ENCODE results near the gene ZNF736.
"Not testable (repeated sequence)": the region's sequence is repeated elsewhere in the genome, so short reads cannot be mapped to it uniquely, and the experiment has no call there.

Gene ZNF736

GRCh38 chr7:64294701-64295420 is 18.9 kb upstream of the ZNF736 start:
- no peaks in the 10 kb centered on the region for H3K36me3 ChIP-seq (ENCODE audit: insufficient read depth, low read length)
- no peak overlapping the region for H3K4me3 ChIP-seq (ENCODE audit: low read depth, low read length, poor library complexity, severe bottlenecking)
- no peaks in the 10 kb centered on the region for H4K20me1 ChIP-seq (ENCODE audit: insufficient read depth, low read length)
- H3K27me3 ChIP-seq (ENCODE audit: insufficient read depth, low read length): no peaks in the 10 kb centered on the region
- H3K27ac ChIP-seq (ENCODE audit: low read depth, low read length, poor library complexity, severe bottlenecking): no peak overlapping the region
- no peaks in the 10 kb centered on the region for H3F3A ChIP-seq (ENCODE audit: insufficient read depth, low read length)
- no peaks in the 10 kb centered on the region for H3K9me2 ChIP-seq (ENCODE audit: low read depth, low read length)
- no peaks in the 10 kb centered on the region for H3K4me1 ChIP-seq (ENCODE audit: insufficient read depth, low read length, severe bottlenecking)
- TF ChIP-seq EZH2 (IDR thresholded peaks at IDR 0.05; ENCODE audit: borderline replicate concordance, low read length): no peak
- TF ChIP-seq, protein P1, sequence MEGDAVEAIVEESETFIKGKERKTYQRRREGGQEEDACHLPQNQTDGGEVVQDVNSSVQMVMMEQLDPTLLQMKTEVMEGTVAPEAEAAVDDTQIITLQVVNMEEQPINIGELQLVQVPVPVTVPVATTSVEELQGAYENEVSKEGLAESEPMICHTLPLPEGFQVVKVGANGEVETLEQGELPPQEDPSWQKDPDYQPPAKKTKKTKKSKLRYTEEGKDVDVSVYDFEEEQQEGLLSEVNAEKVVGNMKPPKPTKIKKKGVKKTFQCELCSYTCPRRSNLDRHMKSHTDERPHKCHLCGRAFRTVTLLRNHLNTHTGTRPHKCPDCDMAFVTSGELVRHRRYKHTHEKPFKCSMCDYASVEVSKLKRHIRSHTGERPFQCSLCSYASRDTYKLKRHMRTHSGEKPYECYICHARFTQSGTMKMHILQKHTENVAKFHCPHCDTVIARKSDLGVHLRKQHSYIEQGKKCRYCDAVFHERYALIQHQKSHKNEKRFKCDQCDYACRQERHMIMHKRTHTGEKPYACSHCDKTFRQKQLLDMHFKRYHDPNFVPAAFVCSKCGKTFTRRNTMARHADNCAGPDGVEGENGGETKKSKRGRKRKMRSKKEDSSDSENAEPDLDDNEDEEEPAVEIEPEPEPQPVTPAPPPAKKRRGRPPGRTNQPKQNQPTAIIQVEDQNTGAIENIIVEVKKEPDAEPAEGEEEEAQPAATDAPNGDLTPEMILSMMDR (IDR thresholded peaks at IDR 0.05; ENCODE audit: low read length): no peak
- no peaks in the 10 kb centered on the region for H3K79me2 ChIP-seq (ENCODE audit: insufficient read depth, low read length)
- H3K9me3 ChIP-seq (ENCODE audit: low read length): 0 out of 2 replicates have a peak, but pooled peaks cover 3% of the 10 kb centered on the region
- no peak overlapping the region for H3K4me2 ChIP-seq (ENCODE audit: low read length)
- no peak overlapping the region for H2AFZ ChIP-seq (ENCODE audit: low read length)
- no peak overlapping the region for H3K9ac ChIP-seq (ENCODE audit: low read length)

DNA sequence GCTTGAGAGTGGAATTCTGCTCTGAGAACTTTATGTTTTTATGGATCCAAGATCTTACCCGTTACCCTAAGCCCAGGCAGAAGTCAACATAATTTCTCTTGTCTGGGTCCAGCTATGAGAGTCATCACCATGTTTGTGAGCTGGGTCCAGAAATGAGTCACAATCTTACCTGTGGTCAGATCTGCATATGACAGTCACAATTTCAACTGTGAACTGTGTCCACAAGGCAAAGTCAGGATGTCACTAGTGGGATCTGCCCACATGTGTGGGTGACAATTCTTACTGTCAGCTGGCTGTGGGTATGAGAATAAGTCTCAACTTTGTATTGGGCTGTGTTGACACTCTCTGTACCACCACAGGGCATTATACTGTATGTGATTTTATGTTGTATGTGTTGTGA is 16.3 kb upstream of the ZNF736 start:
- not testable (repeated sequence) for H3K4me3 ChIP-seq (ENCODE audit: low read depth, low read length, poor library complexity, severe bottlenecking); H3K27me3 ChIP-seq (ENCODE audit: insufficient read depth, low read length); H3F3A ChIP-seq (ENCODE audit: insufficient read depth, low read length); H3K79me2 ChIP-seq (ENCODE audit: insufficient read depth, low read length); H4K20me1 ChIP-seq (ENCODE audit: insufficient read depth, low read length); H3K27ac ChIP-seq (ENCODE audit: low read depth, low read length, poor library complexity, severe bottlenecking); H3K9me3 ChIP-seq (ENCODE audit: low read length); H2AFZ ChIP-seq (ENCODE audit: low read length); H3K9me2 ChIP-seq (ENCODE audit: low read depth, low read length); H3K4me1 ChIP-seq (ENCODE audit: insufficient read depth, low read length, severe bottlenecking); H3K36me3 ChIP-seq (ENCODE audit: insufficient read depth, low read length); H3K9ac ChIP-seq (ENCODE audit: low read length); H3K4me2 ChIP-seq (ENCODE audit: low read length)

DNA sequence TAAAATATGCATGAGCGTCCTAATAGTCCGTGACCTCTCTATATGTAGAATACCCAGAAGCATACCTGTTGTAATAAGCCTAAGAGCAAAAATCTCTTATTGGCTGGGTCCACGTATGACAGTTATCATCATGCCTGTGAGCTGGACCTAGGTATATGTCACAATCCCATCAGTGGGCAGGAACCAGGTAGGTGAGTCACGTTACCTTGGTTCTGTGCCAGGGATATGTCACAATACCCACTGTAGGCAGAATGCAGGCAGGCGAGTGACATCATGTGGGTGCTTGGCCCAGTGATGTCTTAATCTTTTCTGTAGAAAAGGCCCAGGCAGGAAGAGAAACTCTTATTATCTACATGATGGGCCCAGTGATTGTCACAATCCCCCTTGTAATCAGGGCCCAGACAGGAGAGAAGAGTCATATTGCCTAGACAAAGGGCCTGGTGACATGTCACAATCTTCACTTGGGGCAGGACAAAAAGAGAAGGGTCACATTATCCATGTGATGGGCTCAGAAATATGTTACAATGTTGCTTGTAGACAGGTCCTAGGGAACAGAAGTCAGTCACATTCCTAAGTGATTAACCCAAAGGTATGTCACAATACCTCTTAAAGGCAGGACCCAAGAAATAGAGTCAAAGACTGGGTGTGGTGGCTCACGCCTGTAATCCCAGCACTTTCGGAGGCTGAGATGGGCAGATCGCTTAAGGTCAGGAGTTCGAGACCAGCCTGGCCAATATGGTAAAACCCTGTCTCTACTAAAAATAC is 12.9 kb upstream of the ZNF736 start:
- TF ChIP-seq EZH2 (IDR thresholded peaks at IDR 0.05; ENCODE audit: borderline replicate concordance, low read length): no peak
- TF ChIP-seq, protein P1 (IDR thresholded peaks at IDR 0.05; ENCODE audit: low read length): no peak
- H3K4me3 ChIP-seq (ENCODE audit: low read depth, low read length, poor library complexity, severe bottlenecking): no peak overlapping the region
- no peaks in the 10 kb centered on the region for H3K79me2 ChIP-seq (ENCODE audit: insufficient read depth, low read length)
- H4K20me1 ChIP-seq (ENCODE audit: insufficient read depth, low read length): no peaks in the 10 kb centered on the region
- no peak overlapping the region for H3K4me2 ChIP-seq (ENCODE audit: low read length)
- no peaks in the 10 kb centered on the region; the same call in 1 of the 2 replicates for H3K36me3 ChIP-seq (ENCODE audit: insufficient read depth, low read length)
- H3F3A ChIP-seq (ENCODE audit: insufficient read depth, low read length): no peaks in the 10 kb centered on the region
- H3K27me3 ChIP-seq (ENCODE audit: insufficient read depth, low read length): no peaks in the 10 kb centered on the region
- H3K27ac ChIP-seq (ENCODE audit: low read depth, low read length, poor library complexity, severe bottlenecking): no peak overlapping the region
- peaks cover 17% of the 10 kb centered on the region for H3K4me1 ChIP-seq (ENCODE audit: insufficient read depth, low read length, severe bottlenecking)
- 0 out of 2 replicates have a peak, but pooled peaks cover 8% of the 10 kb centered on the region for H3K9me3 ChIP-seq (ENCODE audit: low read length)
- no peak overlapping the region for H2AFZ ChIP-seq (ENCODE audit: low read length)
- H3K9ac ChIP-seq (ENCODE audit: low read length): no peak overlapping the region
- no peaks in the 10 kb centered on the region for H3K9me2 ChIP-seq (ENCODE audit: low read depth, low read length)
